IPS-20b (cell line): ENCODE data around the gene RBM26.

ENCODE experiments used
- H3K27ac ChIP-seq: one replicate; pipeline ENCODE4 v1.5.1; 2013; ENCODE audit warnings: low read length
- H3K27me3 ChIP-seq: 2 replicates; pipeline ENCODE4 v1.6.1; 2013; ENCODE audit warnings: mild to moderate bottlenecking, low read length, inconsistent platforms; ENCODE audit not compliant: insufficient read depth
- H3K36me3 ChIP-seq: 2 replicates; pipeline ENCODE4 v1.6.1; 2013; ENCODE audit warnings: low read depth, mild to moderate bottlenecking, inconsistent platforms, low read length, moderate library complexity; ENCODE audit not compliant: insufficient read depth
- H3K4me1 ChIP-seq: 2 replicates; pipeline ENCODE4 v1.6.1; 2013; ENCODE audit warnings: mild to moderate bottlenecking, control low read depth, inconsistent platforms, low read length, moderate library complexity; ENCODE audit not compliant: insufficient read depth
- H3K4me3 ChIP-seq: 2 replicates; pipeline ENCODE4 v1.5.1; 2013; ENCODE audit warnings: mild to moderate bottlenecking, low read length, inconsistent platforms
- H3K9ac ChIP-seq: 2 replicates; pipeline ENCODE4 v1.6.1; 2013; ENCODE audit warnings: low read depth, mild to moderate bottlenecking, inconsistent platforms, low read length, moderate library complexity
- H3K9me3 ChIP-seq: 2 replicates; pipeline ENCODE4 v1.6.1; 2013; ENCODE audit warnings: mild to moderate bottlenecking, low read depth, low read length, inconsistent platforms; ENCODE audit not compliant: insufficient read depth

Gene RBM26

GRCh38 chr13:79440958-79441528 is 35.0 kb upstream of the RBM26 start:
- no peaks in the 10 kb centered on the region for H3K36me3 ChIP-seq
- no peak overlapping the region for H3K27ac ChIP-seq
- H3K4me1 ChIP-seq: no peaks in the 10 kb centered on the region
- H3K4me3 ChIP-seq: no peak overlapping the region
- no peaks in the 10 kb centered on the region for H3K9me3 ChIP-seq
- H3K9ac ChIP-seq: no peak overlapping the region
- no peaks in the 10 kb centered on the region for H3K27me3 ChIP-seq

- H3K27me3 ChIP-seq: no peaks in the 10 kb centered on the region
- no peaks in the 10 kb centered on the region for H3K9me3 ChIP-seq
- no peaks in the 10 kb centered on the region for H3K4me1 ChIP-seq
- no peaks in the 10 kb centered on the region for H3K36me3 ChIP-seq
- H3K4me3 ChIP-seq: no peak overlapping the region
- no peak overlapping the region for H3K9ac ChIP-seq
- H3K27ac ChIP-seq: no peak overlapping the region
These were observed 33.2 kb upstream of the RBM26 start for GRCh38 chr13:79439275-79439674.

- Histone ChIP-seq H3K36me3 (no peaks in the 10 kb centered on the region), H3K4me3 (no peak overlapping the region), H3K27me3 (no peaks in the 10 kb centered on the region), H3K9ac (no peak overlapping the region), H3K4me1 (no peaks in the 10 kb centered on the region; the same call in 1 of the 2 replicates), H3K27ac (no peak overlapping the region), H3K9me3 (no peaks in the 10 kb centered on the region)
These were observed 29.5 kb upstream of the RBM26 start for GRCh38 chr13:79435561-79435990.

GRCh38 chr13:79434556-79434955 is 28.5 kb upstream of the RBM26 start:
- Histone ChIP-seq H3K9me3 (no peaks in the 10 kb centered on the region), H3K36me3 (no peaks in the 10 kb centered on the region), H3K27ac (no peak overlapping the region), H3K4me3 (no peak overlapping the region), H3K27me3 (no peaks in the 10 kb centered on the region), H3K9ac (no peak overlapping the region), H3K4me1 (no peaks in the 10 kb centered on the region; the same call in 1 of the 2 replicates)

GRCh38 chr13:79432992-79433391 is 26.9 kb upstream of the RBM26 start:
- H3K27me3 ChIP-seq: no peaks in the 10 kb centered on the region
- H3K27ac ChIP-seq: no peak overlapping the region
- no peaks in the 10 kb centered on the region; the same call in 1 of the 2 replicates for H3K4me1 ChIP-seq
- H3K9ac ChIP-seq: no peak overlapping the region
- H3K9me3 ChIP-seq: no peaks in the 10 kb centered on the region
- no peak overlapping the region for H3K4me3 ChIP-seq
- no peaks in the 10 kb centered on the region for H3K36me3 ChIP-seq

GRCh38 chr13:79432086-79432485 is 26.0 kb upstream of the RBM26 start:
- H3K4me1 ChIP-seq: no peaks in the 10 kb centered on the region; the same call in 1 of the 2 replicates
- H3K27ac ChIP-seq: no peak overlapping the region
- H3K4me3 ChIP-seq: no peak overlapping the region
- H3K27me3 ChIP-seq: no peaks in the 10 kb centered on the region
- H3K9me3 ChIP-seq: no peaks in the 10 kb centered on the region
- no peak overlapping the region for H3K9ac ChIP-seq
- no peaks in the 10 kb centered on the region for H3K36me3 ChIP-seq

GRCh38 chr13:79429309-79429708 is 23.3 kb upstream of the RBM26 start:
- Histone ChIP-seq H3K9ac (no peak overlapping the region), H3K27ac (no peak overlapping the region), H3K9me3 (no peaks in the 10 kb centered on the region), H3K4me1 (no peaks in the 10 kb centered on the region; the same call in 1 of the 2 replicates), H3K4me3 (no peak overlapping the region), H3K27me3 (no peaks in the 10 kb centered on the region), H3K36me3 (no peaks in the 10 kb centered on the region)

- H3K9ac ChIP-seq: no peak overlapping the region
- H3K4me3 ChIP-seq: no peak overlapping the region
- no peak overlapping the region for H3K27ac ChIP-seq
- no peaks in the 10 kb centered on the region for H3K36me3 ChIP-seq
- H3K27me3 ChIP-seq: no peaks in the 10 kb centered on the region
- no peaks in the 10 kb centered on the region; the same call in 1 of the 2 replicates for H3K4me1 ChIP-seq
- H3K9me3 ChIP-seq: no peaks in the 10 kb centered on the region
These were observed 21.8 kb upstream of the RBM26 start for GRCh38 chr13:79427883-79428282.

- Histone ChIP-seq H3K9ac (no peak overlapping the region), H3K36me3 (no peaks in the 10 kb centered on the region), H3K27me3 (no peaks in the 10 kb centered on the region), H3K4me3 (no peak overlapping the region), H3K4me1 (no peaks in the 10 kb centered on the region), H3K9me3 (no peaks in the 10 kb centered on the region), H3K27ac (no peak overlapping the region)
These were observed 21.2 kb upstream of the RBM26 start for GRCh38 chr13:79427265-79427664.

- H3K9me3 ChIP-seq: no peaks in the 10 kb centered on the region
- H3K4me3 ChIP-seq: no peak overlapping the region
- no peaks in the 10 kb centered on the region for H3K4me1 ChIP-seq
- no peak overlapping the region for H3K27ac ChIP-seq
- H3K36me3 ChIP-seq: no peaks in the 10 kb centered on the region
- H3K9ac ChIP-seq: no peak overlapping the region
- H3K27me3 ChIP-seq: no peaks in the 10 kb centered on the region
These were observed 18.0 kb upstream of the RBM26 start for GRCh38 chr13:79423801-79424642.

GRCh38 chr13:79423340-79423739 is 17.3 kb upstream of the RBM26 start:
- Histone ChIP-seq H3K27ac (no peak overlapping the region), H3K36me3 (no peaks in the 10 kb centered on the region), H3K9me3 (no peaks in the 10 kb centered on the region), H3K4me3 (no peak overlapping the region), H3K27me3 (no peaks in the 10 kb centered on the region), H3K4me1 (no peaks in the 10 kb centered on the region), H3K9ac (no peak overlapping the region)

GRCh38 chr13:79419365-79419764 is 13.3 kb upstream of the RBM26 start:
- Histone ChIP-seq H3K4me1 (no peaks in the 10 kb centered on the region), H3K27ac (no peak overlapping the region), H3K9ac (no peak overlapping the region), H3K36me3 (no peaks in the 10 kb centered on the region), H3K27me3 (no peaks in the 10 kb centered on the region), H3K9me3 (no peaks in the 10 kb centered on the region), H3K4me3 (no peak overlapping the region)
